Activated CD4-positive, alpha-beta T cell treated with anti-CD3 and anti-CD28 coated beads, Interleukin-10, Interleukin-2, amounts not matched to agents 100 ng/mL and 50 ng/mL, durations not matched to agents 16 hours and 8 hours (primary cell): ENCODE results near the gene NRTN.

Experiments
- DNase-seq: peaks from one replicate; pipeline ENCODE4 v3.0.0-alpha.2; 2020

The NRTN gene

GRCh38 chr19:5817218-5817617 is 12.4 kb downstream of the NRTN start:
- no peak for DNase-seq

- no peak for DNase-seq
These were observed 13.7 kb downstream of the NRTN start for GRCh38 chr19:5818594-5818993.

GRCh38 chr19:5820785-5821184 is 15.9 kb downstream of the NRTN start:
- DNase-seq = no peak

GRCh38 chr19:5821521-5822180 is 16.8 kb downstream of the NRTN start:
- no peak for DNase-seq

GRCh38 chr19:5822181-5822844 is 17.4 kb downstream of the NRTN start:
- no peak for DNase-seq

- no peak for DNase-seq
These were observed 18.9 kb downstream of the NRTN start for GRCh38 chr19:5823579-5824281.

GRCh38 chr19:5824751-5825150 is 19.9 kb downstream of the NRTN start:
- DNase-seq = no peak

GRCh38 chr19:5825178-5825577 is 20.3 kb downstream of the NRTN start:
- no peak for DNase-seq

- DNase-seq = no peak
These were observed 21.9 kb downstream of the NRTN start for GRCh38 chr19:5826531-5827341.

- no peak for DNase-seq
These were observed 22.5 kb downstream of the NRTN start for GRCh38 chr19:5827342-5827890.

GRCh38 chr19:5827891-5828660 is 23.2 kb downstream of the NRTN start:
- peak; percentile 98 for DNase-seq

- peak; percentile 46 for DNase-seq
These were observed 24.0 kb downstream of the NRTN start for GRCh38 chr19:5828661-5829566.

GRCh38 chr19:5829567-5830310 is 24.9 kb downstream of the NRTN start:
- DNase-seq = no peak

- DNase-seq = no peak
These were observed 26.3 kb downstream of the NRTN start for GRCh38 chr19:5831159-5831558.

- no peak for DNase-seq
These were observed 27.2 kb downstream of the NRTN start for GRCh38 chr19:5832061-5832460.

GRCh38 chr19:5832527-5833216 is 27.8 kb downstream of the NRTN start:
- DNase-seq = no peak

GRCh38 chr19:5837761-5838352 is 33.0 kb downstream of the NRTN start:
- DNase-seq = no peak

GRCh38 chr19:5838353-5839064 is 33.6 kb downstream of the NRTN start:
- DNase-seq = no peak
